HCT116 (cell line): ENCODE results near the gene CRK.

Experiments
- ELF1 ChIP-seq: IDR thresholded peaks from 2 replicates; pipeline ENCODE4 v1.6.1; 2012; ENCODE audit warnings: low read depth, borderline replicate concordance
- TF ChIP-seq, protein P1 (sequence below): IDR thresholded peaks from 2 replicates; pipeline ENCODE4 v1.6.1; 2011; ENCODE audit warnings: mild to moderate bottlenecking, low read length, moderate library complexity; ENCODE audit not compliant: insufficient replicate concordance; ENCODE audit errors: extremely low read depth
- TF ChIP-seq, protein P2 (sequence below): IDR thresholded peaks from 2 replicates; pipeline ENCODE4 v1.6.1; 2012

DNA sequence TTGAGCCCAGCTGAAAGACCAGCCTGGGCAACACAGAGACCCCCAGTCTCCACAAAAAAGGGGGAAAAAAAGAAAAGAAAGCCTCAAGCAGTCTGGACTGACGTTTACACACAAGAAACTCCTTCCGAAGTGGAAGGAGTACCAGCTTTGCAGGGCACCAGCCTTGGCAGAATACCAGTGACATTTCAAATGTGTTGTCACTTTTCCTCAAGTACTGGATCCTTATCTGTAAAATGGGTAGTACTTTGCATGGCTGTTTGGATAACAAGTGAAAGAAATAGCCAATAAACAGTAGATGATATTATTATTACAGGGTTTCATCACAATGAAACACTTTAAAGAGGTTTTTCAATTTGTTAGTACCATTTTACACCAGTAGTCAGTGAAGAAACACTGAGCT lies 70.2 kb downstream of the CRK start:
- TF ChIP-seq, protein P1, sequence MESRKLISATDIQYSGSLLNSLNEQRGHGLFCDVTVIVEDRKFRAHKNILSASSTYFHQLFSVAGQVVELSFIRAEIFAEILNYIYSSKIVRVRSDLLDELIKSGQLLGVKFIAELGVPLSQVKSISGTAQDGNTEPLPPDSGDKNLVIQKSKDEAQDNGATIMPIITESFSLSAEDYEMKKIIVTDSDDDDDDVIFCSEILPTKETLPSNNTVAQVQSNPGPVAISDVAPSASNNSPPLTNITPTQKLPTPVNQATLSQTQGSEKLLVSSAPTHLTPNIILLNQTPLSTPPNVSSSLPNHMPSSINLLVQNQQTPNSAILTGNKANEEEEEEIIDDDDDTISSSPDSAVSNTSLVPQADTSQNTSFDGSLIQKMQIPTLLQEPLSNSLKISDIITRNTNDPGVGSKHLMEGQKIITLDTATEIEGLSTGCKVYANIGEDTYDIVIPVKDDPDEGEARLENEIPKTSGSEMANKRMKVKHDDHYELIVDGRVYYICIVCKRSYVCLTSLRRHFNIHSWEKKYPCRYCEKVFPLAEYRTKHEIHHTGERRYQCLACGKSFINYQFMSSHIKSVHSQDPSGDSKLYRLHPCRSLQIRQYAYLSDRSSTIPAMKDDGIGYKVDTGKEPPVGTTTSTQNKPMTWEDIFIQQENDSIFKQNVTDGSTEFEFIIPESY, result no peak
- TF ChIP-seq, protein P2, sequence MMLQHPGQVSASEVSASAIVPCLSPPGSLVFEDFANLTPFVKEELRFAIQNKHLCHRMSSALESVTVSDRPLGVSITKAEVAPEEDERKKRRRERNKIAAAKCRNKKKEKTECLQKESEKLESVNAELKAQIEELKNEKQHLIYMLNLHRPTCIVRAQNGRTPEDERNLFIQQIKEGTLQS, result no peak
- no peak for TF ChIP-seq ELF1
